WTC11 (cell line): ENCODE measurements around the gene CLSTN2. TPM values are rescaled to one million over a fixed set of nuclear protein-coding genes. Genes with fewer than 3 reads are reported as not detected.

Experiments used
- ATAC-seq: fragments of 200-7000 bp; cut with Tn5 transposase; 2 replicates; pipeline ENCODE4 v1.10.0; 2021; ENCODE audit warnings: mild to moderate bottlenecking, moderate library complexity
- CTCF ChIA-PET: fragments of 300-600 bp; sonication (Branson Sonifier 250); formaldehyde crosslinking; loops from one replicate; lab custom pipeline; 2021; ENCODE audit warnings: antibody characterized with exemption; lab: Charles Lee
- POLR2A ChIA-PET: fragments of 350-600 bp; sonication (Branson Sonifier 250); formaldehyde crosslinking; loops from one replicate; lab custom pipeline; 2021; ENCODE audit warnings: antibody characterized with exemption; lab: Charles Lee
- DNase-seq: peaks from one replicate; pipeline ENCODE4 v3.0.0; 2021; ENCODE audit warnings: low spot score
- H3K27ac Mint-ChIP-seq: 2 replicates; pipeline ENCODE4 v1.8.0; 2021; ENCODE audit warnings: mixed read lengths
- H3K27me3 Mint-ChIP-seq: 2 replicates; pipeline ENCODE4 v1.8.0; 2021; ENCODE audit warnings: low read depth, mild to moderate bottlenecking, moderate library complexity, mixed read lengths
- H3K36me3 Mint-ChIP-seq: 2 replicates; pipeline ENCODE4 v1.8.0; 2021; ENCODE audit warnings: mixed read lengths
- H3K4me1 Mint-ChIP-seq: 2 replicates; pipeline ENCODE4 v1.8.0; 2022; ENCODE audit warnings: mixed read lengths
- H3K4me3 Mint-ChIP-seq: 2 replicates; pipeline ENCODE4 v1.8.0; 2021; ENCODE audit warnings: mild to moderate bottlenecking, moderate library complexity, mixed read lengths
- H3K9me3 Mint-ChIP-seq: 2 replicates; pipeline ENCODE4 v1.8.0; 2021; ENCODE audit warnings: mixed read lengths
- ATF1 ChIP-seq: sonication (generic); formaldehyde crosslinking; IDR thresholded peaks from 2 replicates; pipeline ENCODE4 v1.8.1; 2023; ENCODE audit warnings: mild to moderate bottlenecking, moderate library complexity, missing genetic modification reagents
- ATF3 ChIP-seq: sonication (generic); formaldehyde crosslinking; conservative IDR thresholded peaks from 2 replicates; pipeline ENCODE4 v1.8.1; 2022; ENCODE audit warnings: mild to moderate bottlenecking, missing genetic modification reagents
- ATF6 ChIP-seq: sonication (generic); formaldehyde crosslinking; IDR thresholded peaks from 2 replicates; pipeline ENCODE4 v1.8.1; 2023; ENCODE audit warnings: mild to moderate bottlenecking, missing genetic modification reagents
- CREB1 ChIP-seq: sonication (generic); formaldehyde crosslinking; IDR thresholded peaks from 2 replicates; pipeline ENCODE4 v1.8.0; 2023; ENCODE audit warnings: mild to moderate bottlenecking, missing genetic modification reagents
- E2F1 ChIP-seq: sonication (generic); formaldehyde crosslinking; IDR thresholded peaks from 2 replicates; pipeline ENCODE4 v1.8.0; 2022; ENCODE audit warnings: mild to moderate bottlenecking, missing genetic modification reagents
- EMX1 ChIP-seq: fragments of 250-450 bp; sonication (Bioruptor Pico); IDR thresholded peaks from 2 replicates; pipeline ENCODE4 v1.8.0; 2021; ENCODE audit warnings: mild to moderate bottlenecking
- ERG ChIP-seq: fragments of 250-450 bp; sonication (Bioruptor Pico); IDR thresholded peaks from 2 replicates; pipeline ENCODE4 v1.8.0; 2021; ENCODE audit warnings: mild to moderate bottlenecking
- FOXP1 ChIP-seq: sonication (generic); formaldehyde crosslinking; IDR thresholded peaks from 2 replicates; pipeline ENCODE4 v1.8.0; 2022; ENCODE audit warnings: missing genetic modification reagents, mild to moderate bottlenecking, moderate library complexity, borderline replicate concordance
- GABPB1 ChIP-seq: sonication (generic); formaldehyde crosslinking; IDR thresholded peaks from 2 replicates; pipeline ENCODE4 v1.8.1; 2023; ENCODE audit warnings: mild to moderate bottlenecking, missing genetic modification reagents
- GTF2I ChIP-seq: fragments of 250-450 bp; sonication (Bioruptor Pico); conservative IDR thresholded peaks from 2 replicates; pipeline ENCODE4 v1.4.0; 2021; ENCODE audit warnings: mild to moderate bottlenecking
- HMGA2 ChIP-seq: fragments of 250-450 bp; sonication (Bioruptor Pico); IDR thresholded peaks from 2 replicates; pipeline ENCODE4 v1.4.0; 2021; ENCODE audit warnings: mild to moderate bottlenecking, moderate library complexity
- NFE2L1 ChIP-seq: sonication (generic); formaldehyde crosslinking; IDR thresholded peaks from 2 replicates; pipeline ENCODE4 v1.8.1; 2023; ENCODE audit warnings: missing genetic modification reagents
- OVOL2 ChIP-seq: fragments of 250-450 bp; sonication (Bioruptor Pico); IDR thresholded peaks from 2 replicates; pipeline ENCODE4 v1.9.0; 2021; ENCODE audit warnings: mild to moderate bottlenecking, borderline replicate concordance
- RORB ChIP-seq: fragments of 250-450 bp; sonication (Bioruptor Pico); IDR thresholded peaks from 2 replicates; pipeline ENCODE4 v1.9.0; 2021; ENCODE audit warnings: mild to moderate bottlenecking
- SMAD3 ChIP-seq: sonication (generic); formaldehyde crosslinking; IDR thresholded peaks from 2 replicates; pipeline ENCODE4 v1.8.0; 2022; ENCODE audit warnings: missing genetic modification reagents, mild to moderate bottlenecking, borderline replicate concordance
- TCF7 ChIP-seq: sonication (generic); formaldehyde crosslinking; IDR thresholded peaks from 2 replicates; pipeline ENCODE4 v1.8.0; 2022; ENCODE audit warnings: mild to moderate bottlenecking, low read depth, missing genetic modification reagents, moderate library complexity
- ZBTB21 ChIP-seq: sonication (generic); formaldehyde crosslinking; IDR thresholded peaks from 2 replicates; pipeline ENCODE4 v1.8.1; 2023; ENCODE audit warnings: mild to moderate bottlenecking, missing genetic modification reagents, borderline replicate concordance
- ZBTB43 ChIP-seq: sonication (generic); formaldehyde crosslinking; IDR thresholded peaks from 2 replicates; pipeline ENCODE4 v1.8.1; 2023; ENCODE audit warnings: mild to moderate bottlenecking, missing genetic modification reagents
- ZMAT4 ChIP-seq: fragments of 250-450 bp; sonication (Bioruptor Pico); IDR thresholded peaks from 2 replicates; pipeline ENCODE4 v1.9.0; 2021; ENCODE audit warnings: mild to moderate bottlenecking
- ZNF138 ChIP-seq: sonication (generic); formaldehyde crosslinking; conservative IDR thresholded peaks from 2 replicates; pipeline ENCODE4 v1.8.1; 2022; ENCODE audit warnings: mild to moderate bottlenecking, moderate library complexity, missing genetic modification reagents
- ZNF416 ChIP-seq: fragments of 250-450 bp; sonication (Bioruptor Pico); IDR thresholded peaks from 2 replicates; pipeline ENCODE4 v1.9.0; 2021; ENCODE audit warnings: mild to moderate bottlenecking, inconsistent platforms
- ZNF671 ChIP-seq: fragments of 250-450 bp; sonication (Bioruptor Pico); IDR thresholded peaks from 2 replicates; pipeline ENCODE4 v1.8.0; 2021; ENCODE audit warnings: mild to moderate bottlenecking
- total RNA-seq: library from RNA; stranded (reverse); gene quantifications from 3 replicates; pipeline ENCODE4 v1.2.3, GENCODE V29; 2021

Gene CLSTN2
- total RNA-seq, 1 experiment from 2014 or later = 0.35 TPM

GRCh38 chr3:140584549-140584948 is 649.6 kb downstream of the CLSTN2 start:
- ATAC-seq = no peak
- Mint-ChIP-seq H3K4me1 (peaks cover 21% of the 10 kb centered on the region), H3K4me3 (no peak overlapping the region), H3K9me3 (peaks cover 20% of the 10 kb centered on the region)
- DNase-seq = no peak
- TF ChIP-seq CREB1 (no peak), HMGA2 (CRISPR knock-in tag) (no peak), RORB (CRISPR knock-in tag) (no peak)
- TF ChIP-seq, all 79 proteins: peak for 0
- CTCF ChIA-PET = no interaction called here
- peaks cover 3% of the 10 kb centered on the region; the same call in 1 of the 2 replicates for H3K36me3 Mint-ChIP-seq
- no peak overlapping the region for H3K27ac Mint-ChIP-seq
- no peaks in the 10 kb centered on the region; the same call in 1 of the 2 replicates for H3K27me3 Mint-ChIP-seq
- POLR2A ChIA-PET = no interaction called here

- Mint-ChIP-seq H3K4me3 (no peak overlapping the region), H3K9me3 (peaks cover 20% of the 10 kb centered on the region), H3K4me1 (peaks cover 21% of the 10 kb centered on the region), H3K36me3 (peaks cover 3% of the 10 kb centered on the region; the same call in 1 of the 2 replicates)
- POLR2A ChIA-PET = no interaction called here
- CTCF ChIA-PET = interaction anchor here (0.8 kb wide), 1 partner anchor 370 kb away, joined by 3 read pairs; no protein-coding TSS in a partner anchor
- ATAC-seq (no peak), DNase-seq (no peak)
- TF ChIP-seq ZMAT4 (CRISPR knock-in tag) (no peak), ATF1 (CRISPR knock-in tag) (no peak), E2F1 (CRISPR knock-in tag) (no peak), SMAD3 (CRISPR knock-in tag) (no peak), ZNF416 (CRISPR knock-in tag) (no peak), ERG (CRISPR knock-in tag) (no peak)
- TF ChIP-seq, all 79 proteins: peak for 0
- H3K27ac Mint-ChIP-seq = no peak overlapping the region
- H3K27me3 Mint-ChIP-seq = no peaks in the 10 kb centered on the region; the same call in 1 of the 2 replicates
Measured at GRCh38 chr3:140585828-140586227, 650.8 kb downstream of the CLSTN2 start.

GRCh38 chr3:140586311-140586710 is 651.3 kb downstream of the CLSTN2 start:
- ChIA-PET CTCF (no interaction called here), POLR2A (no interaction called here)
- Mint-ChIP-seq H3K27me3 (no peaks in the 10 kb centered on the region; the same call in 1 of the 2 replicates), H3K4me1 (peaks cover 21% of the 10 kb centered on the region)
- no peak for ATAC-seq
- TF ChIP-seq ATF6 (CRISPR knock-in tag) (no peak), ZBTB21 (CRISPR knock-in tag) (no peak), ZNF671 (CRISPR knock-in tag) (no peak), EMX1 (CRISPR knock-in tag) (no peak), ZNF138 (CRISPR knock-in tag) (no peak), GABPB1 (CRISPR knock-in tag) (no peak), NFE2L1 (CRISPR knock-in tag) (no peak)
- TF ChIP-seq, all 79 proteins: peak for 0
- DNase-seq = no peak
- Mint-ChIP-seq H3K9me3 (peaks cover 20% of the 10 kb centered on the region), H3K36me3 (peaks cover 3% of the 10 kb centered on the region; the same call in 1 of the 2 replicates), H3K4me3 (no peak overlapping the region), H3K27ac (no peak overlapping the region)

- Mint-ChIP-seq H3K27ac (peak overlapping the region; percentile 98), H3K4me1 (peaks cover 21% of the 10 kb centered on the region), H3K9me3 (peaks cover 17% of the 10 kb centered on the region)
- peak; percentile 87 for ATAC-seq
- TF ChIP-seq ERG (CRISPR knock-in tag) (no peak), TCF7 (CRISPR knock-in tag) (no peak), HMGA2 (CRISPR knock-in tag) (no peak), FOXP1 (no peak), SMAD3 (CRISPR knock-in tag) (no peak), ATF3 (CRISPR knock-in tag) (no peak), OVOL2 (CRISPR knock-in tag) (no peak), ZBTB43 (CRISPR knock-in tag) (no peak), GTF2I (no peak)
- TF ChIP-seq, all 79 proteins: peak for 0
- POLR2A ChIA-PET = no interaction called here
- Mint-ChIP-seq H3K4me3 (0 out of 2 replicates have a peak overlapping the region, but pooled peaks have one; percentile 9), H3K27me3 (no peaks in the 10 kb centered on the region; the same call in 1 of the 2 replicates), H3K36me3 (peaks cover 3% of the 10 kb centered on the region; the same call in 1 of the 2 replicates)
- no peak for DNase-seq
- CTCF ChIA-PET = no interaction called here
Measured at GRCh38 chr3:140588558-140588957, 653.6 kb downstream of the CLSTN2 start.
